Testis (tissue), 3 donors: ENCODE data around the gene PRUNE2. TPM values are rescaled to one million over a fixed set of nuclear protein-coding genes. Genes with fewer than 3 reads are reported as not detected.
"Not testable (repeated sequence)": the region's sequence is repeated elsewhere in the genome, so short reads cannot be mapped to it uniquely, and the experiment has no call there.

Source experiments
- DNase-seq: peaks from one replicate; pipeline ENCODE4 v3.0.0-alpha.2; 2019
- H3K27ac ChIP-seq, 2 donors: fragments of 200-600 bp; sonication (generic); one replicate each; pipeline ENCODE4 v1.5.1; 2019
- H3K27me3 ChIP-seq: fragments of 200-600 bp; sonication (generic); one replicate; pipeline ENCODE4 v1.5.1; 2019
- H3K36me3 ChIP-seq: fragments of 200-600 bp; sonication (generic); one replicate; pipeline ENCODE4 v1.5.1; 2017; ENCODE audit warnings: low read depth; ENCODE audit errors: missing control alignments
- H3K4me1 ChIP-seq: fragments of 200-600 bp; sonication (generic); one replicate; pipeline ENCODE4 v1.5.1; 2019
- H3K4me3 ChIP-seq, 2 donors: fragments of 200-600 bp; sonication (generic); one replicate each; pipeline ENCODE4 v1.5.1; 2017 to 2019
- H3K9me3 ChIP-seq: fragments of 200-600 bp; sonication (generic); one replicate; pipeline ENCODE4 v1.5.1; 2017
- POLR2A ChIP-seq: fragments of 450-650 bp; IDR thresholded peaks from one replicate; pipeline ENCODE4 v1.6.1; 2017; ENCODE audit warnings: antibody characterized with exemption, mild to moderate bottlenecking, moderate library complexity
- WGBS, 2 donors: methylation state at CpG; one replicate each; pipeline ENCODE4 v1.1.5; 2018; 5-methylcytosine and 5-hydroxymethylcytosine counted together
- intact Hi-C: fragments of 100-400 bp; cut with DNase I; formaldehyde crosslinking; loops from one replicate; pipeline ENCODE4 v1.15.1; 2023; ENCODE audit warnings: low total_unique reads
- polyA plus RNA-seq: library from polyadenylated mRNA; stranded (reverse); fragments of 350-450 nt; fragmentation: Illumina TruSeq; extraction: RNeasy Lipid Tissue Mini Kit (QIAGEN cat#74804); gene quantifications from one replicate; pipeline ENCODE4 v1.2.3, GENCODE V29; 2014; ENCODE audit warnings: low read depth, low replicate concordance; ENCODE audit not compliant: insufficient read depth
- total RNA-seq, 2 donors: library from RNA; depleted of rRNA; stranded (reverse); fragments of >200 nt; gene quantifications; one replicate each; pipeline ENCODE4 v1.2.3, GENCODE V29; 2016
- TF ChIP-seq, protein P1 (sequence below), 3 experiments: fragments of 450-650 bp in 2 of 3; fragments of 200-600 bp in 1 of 3; sonication (generic) in 1 of 3; IDR thresholded peaks; one replicate each; pipeline ENCODE4 v1.5.1; 2016 to 2019; ENCODE audit warnings: antibody characterized with exemption in 3 of 3, mild to moderate bottlenecking in 2 of 3, moderate library complexity in 1 of 3

The PRUNE2 gene
- total and polyA plus RNA-seq, 3 donors from 2014 or later = 15.8 to 19.3 (median 17.2) TPM

DNA sequence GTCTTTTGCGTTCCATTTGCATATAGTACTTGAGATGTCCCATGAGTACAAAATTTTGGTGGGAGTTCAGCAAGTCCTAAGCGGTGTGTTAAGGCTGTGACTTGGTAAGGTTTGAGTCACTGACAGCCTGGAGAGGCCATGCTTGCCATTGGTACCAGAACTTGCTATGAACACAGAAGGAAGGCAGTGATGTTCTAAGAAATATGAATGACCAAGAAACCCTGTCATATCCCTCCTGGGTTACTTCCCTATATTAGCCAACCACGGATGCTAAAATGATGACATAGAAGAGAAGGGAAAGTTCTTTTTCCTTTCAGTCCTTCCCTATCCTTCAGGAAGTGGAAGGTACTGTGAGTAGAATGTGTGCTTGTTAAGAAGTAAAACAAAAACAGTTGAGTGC lies 310.3 kb downstream of the PRUNE2 start:
- no peaks in the 10 kb centered on the region for H3K9me3 ChIP-seq
- no peaks in the 10 kb centered on the region for H3K27me3 ChIP-seq
- H3K4me3 ChIP-seq = no peak overlapping the region
- 58 to 61% methylated on average over 3 of the region's 3 CpGs for whole genome bisulfite sequencing, 2 donors
- DNase-seq = no peak
- TF ChIP-seq, protein P1, sequence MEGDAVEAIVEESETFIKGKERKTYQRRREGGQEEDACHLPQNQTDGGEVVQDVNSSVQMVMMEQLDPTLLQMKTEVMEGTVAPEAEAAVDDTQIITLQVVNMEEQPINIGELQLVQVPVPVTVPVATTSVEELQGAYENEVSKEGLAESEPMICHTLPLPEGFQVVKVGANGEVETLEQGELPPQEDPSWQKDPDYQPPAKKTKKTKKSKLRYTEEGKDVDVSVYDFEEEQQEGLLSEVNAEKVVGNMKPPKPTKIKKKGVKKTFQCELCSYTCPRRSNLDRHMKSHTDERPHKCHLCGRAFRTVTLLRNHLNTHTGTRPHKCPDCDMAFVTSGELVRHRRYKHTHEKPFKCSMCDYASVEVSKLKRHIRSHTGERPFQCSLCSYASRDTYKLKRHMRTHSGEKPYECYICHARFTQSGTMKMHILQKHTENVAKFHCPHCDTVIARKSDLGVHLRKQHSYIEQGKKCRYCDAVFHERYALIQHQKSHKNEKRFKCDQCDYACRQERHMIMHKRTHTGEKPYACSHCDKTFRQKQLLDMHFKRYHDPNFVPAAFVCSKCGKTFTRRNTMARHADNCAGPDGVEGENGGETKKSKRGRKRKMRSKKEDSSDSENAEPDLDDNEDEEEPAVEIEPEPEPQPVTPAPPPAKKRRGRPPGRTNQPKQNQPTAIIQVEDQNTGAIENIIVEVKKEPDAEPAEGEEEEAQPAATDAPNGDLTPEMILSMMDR (IDR thresholded peaks at IDR 0.05) = no peak
- no peak for TF ChIP-seq POLR2A
- no peaks in the 10 kb centered on the region for H3K36me3 ChIP-seq
- H3K27ac ChIP-seq = no peak overlapping the region
- intact Hi-C loops = no loop called here
- H3K4me1 ChIP-seq = no peaks in the 10 kb centered on the region

DNA sequence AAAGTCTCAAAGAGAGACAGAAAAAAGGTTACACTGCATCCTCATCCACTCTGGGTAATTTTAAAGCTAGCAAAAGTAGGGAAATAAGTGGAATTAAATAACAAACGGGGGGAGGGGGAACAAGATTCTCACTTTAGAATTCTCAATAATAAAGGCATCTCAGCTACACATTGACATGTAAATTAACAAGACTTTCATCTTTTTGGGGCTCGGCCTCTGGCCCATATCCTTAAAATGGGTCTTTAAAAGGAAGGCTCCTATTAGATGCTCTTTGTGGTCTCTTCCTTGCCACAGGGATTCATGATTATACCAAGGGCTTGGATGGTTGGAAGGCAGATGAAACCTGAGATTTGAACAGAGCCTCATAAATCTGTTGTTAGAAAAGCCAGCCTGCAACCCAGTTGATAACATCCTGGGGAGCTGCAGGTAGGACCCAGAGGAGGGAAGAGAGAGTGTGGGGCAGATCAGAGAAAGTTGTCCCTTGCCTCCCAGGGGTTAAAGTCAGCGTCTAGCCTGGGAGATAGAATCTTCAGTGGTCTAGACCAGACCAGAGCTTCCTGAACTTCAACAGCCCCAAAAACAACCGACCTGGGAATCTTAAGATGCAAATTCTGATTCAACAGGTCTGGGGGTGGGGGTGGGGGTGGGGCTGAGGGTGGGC lies 311.0 kb downstream of the PRUNE2 start:
- no peak for DNase-seq
- Histone ChIP-seq H3K4me3 (no peak overlapping the region), H3K4me1 (no peaks in the 10 kb centered on the region), H3K36me3 (no peaks in the 10 kb centered on the region), H3K27ac (no peak overlapping the region), H3K9me3 (no peaks in the 10 kb centered on the region), H3K27me3 (no peaks in the 10 kb centered on the region)
- TF ChIP-seq, protein P1 (IDR thresholded peaks at IDR 0.05) = no peak
- intact Hi-C loops = no loop called here
- WGBS, 2 donors = 52 to 70% methylated on average over 3 to 4 of the region's 4 CpGs

DNA sequence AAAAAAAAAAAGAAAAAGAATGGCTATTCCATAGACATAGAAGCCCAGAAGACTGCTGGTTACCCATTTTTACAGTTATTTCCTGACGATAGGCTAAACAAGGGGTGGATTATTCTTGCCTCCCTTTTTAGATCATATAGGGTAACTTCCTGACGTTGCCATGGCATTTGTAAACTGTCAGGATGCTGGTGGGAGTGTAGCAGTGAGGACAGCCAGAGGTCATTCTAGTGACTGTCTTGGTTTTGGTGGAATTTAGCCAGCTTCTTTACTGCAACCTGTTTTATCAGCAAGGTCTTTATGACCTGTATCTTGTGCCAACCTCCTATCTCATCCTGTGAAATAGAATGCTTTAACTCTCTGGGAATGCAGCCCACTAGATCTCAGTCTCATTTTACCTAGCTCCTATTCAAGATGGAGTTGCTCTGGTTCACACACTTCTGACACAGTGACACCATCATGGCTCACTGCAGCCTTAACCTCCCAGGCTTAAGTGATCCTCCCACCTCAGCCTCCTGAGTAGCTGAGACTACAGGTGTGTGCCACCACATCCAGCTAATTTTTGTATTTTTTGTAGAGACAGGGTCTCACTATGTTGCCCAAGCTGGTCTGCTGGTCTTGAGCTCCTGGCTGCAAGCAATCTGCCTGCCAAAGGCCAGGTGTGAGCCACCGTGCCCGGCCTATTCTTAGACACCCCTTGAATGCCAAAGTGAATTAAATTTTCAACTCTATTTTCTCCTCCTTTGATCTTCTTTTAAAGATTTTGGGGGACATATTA lies 311.8 kb downstream of the PRUNE2 start:
- H3K4me3 ChIP-seq, intact Hi-C loops, DNase-seq, H3K27ac ChIP-seq, H3K9me3 ChIP-seq, H3K4me1 ChIP-seq, H3K27me3 ChIP-seq, H3K36me3 ChIP-seq: not testable (repeated sequence)
- 50 to 52% methylated on average over 4 of the region's 4 CpGs for WGBS, 2 donors

DNA sequence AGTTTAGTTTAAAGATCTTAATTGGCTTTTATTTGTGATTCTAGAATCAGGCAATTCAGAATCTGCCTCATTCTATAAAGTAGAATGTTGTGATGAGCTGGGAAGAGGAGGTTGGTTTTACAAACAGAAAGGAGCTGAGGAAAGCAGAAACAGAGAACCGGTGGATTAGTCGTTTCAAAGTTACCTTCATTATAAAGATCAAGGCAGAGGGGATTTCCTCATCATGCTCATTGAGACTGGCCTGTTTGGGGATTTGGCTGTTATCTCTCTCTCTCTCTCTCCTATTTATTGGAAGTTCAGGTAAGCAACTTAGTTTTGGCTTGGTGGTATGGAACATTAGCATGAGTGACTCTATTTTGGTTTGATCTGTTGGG lies 313.0 kb downstream of the PRUNE2 start:
- Histone ChIP-seq H3K27ac (no peak overlapping the region), H3K27me3 (no peaks in the 10 kb centered on the region), H3K4me1 (no peaks in the 10 kb centered on the region), H3K36me3 (no peaks in the 10 kb centered on the region), H3K9me3 (no peaks in the 10 kb centered on the region), H3K4me3 (no peak overlapping the region)
- intact Hi-C loops = no loop called here
- 53 to 54% methylated on average over 2 of the region's 2 CpGs for WGBS, 2 donors
- no peak for DNase-seq
- TF ChIP-seq POLR2A = no peak
- TF ChIP-seq, protein P1 (IDR thresholded peaks at IDR 0.05) = no peak

DNA sequence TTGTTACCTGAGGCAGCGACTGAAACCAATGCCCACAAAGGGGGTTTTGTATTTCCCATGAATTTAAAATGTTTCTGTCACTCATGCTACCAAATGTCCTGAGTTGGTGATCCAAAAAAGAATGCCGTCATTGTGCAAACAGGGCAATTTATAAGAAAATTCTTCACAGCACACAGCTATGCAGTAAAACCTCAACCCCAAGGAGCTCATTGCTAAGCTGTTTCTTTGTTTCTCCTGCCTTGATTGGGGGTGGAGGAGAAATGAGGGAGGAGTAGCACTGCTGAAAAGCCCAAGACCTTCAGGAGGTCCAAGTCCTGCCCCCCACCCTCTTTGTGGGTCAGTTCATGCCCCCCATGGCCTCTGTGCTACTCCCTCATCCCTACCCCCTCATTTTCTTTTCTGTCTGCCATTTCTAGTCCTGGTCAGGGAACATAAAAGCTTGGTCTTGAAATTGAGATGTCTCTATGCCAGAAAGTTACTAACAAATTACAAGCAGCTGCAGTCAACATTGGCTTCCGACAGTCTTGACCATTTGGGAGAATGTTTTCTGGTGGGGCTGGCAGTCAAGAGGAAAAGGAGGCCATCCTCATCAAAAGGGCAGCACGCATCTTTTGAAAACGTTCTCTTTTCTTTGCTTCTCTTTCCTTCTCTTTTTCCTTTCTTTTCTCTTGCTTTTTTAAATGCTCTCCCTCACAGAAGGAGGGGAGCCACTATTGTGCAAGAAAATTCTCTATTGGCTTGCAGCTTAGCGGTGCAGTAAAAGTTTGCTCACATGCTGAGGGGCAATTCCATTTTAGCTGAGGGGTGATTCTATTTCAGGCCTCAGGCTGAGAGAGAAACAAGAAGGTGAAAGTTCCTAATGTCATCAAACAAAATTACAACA lies 313.6 kb downstream of the PRUNE2 start:
- no peaks in the 10 kb centered on the region for H3K27me3 ChIP-seq
- H3K4me1 ChIP-seq = no peaks in the 10 kb centered on the region
- no peak for DNase-seq
- intact Hi-C loops = no loop called here
- H3K4me3 ChIP-seq = no peak overlapping the region
- H3K27ac ChIP-seq = no peak overlapping the region
- no peak for TF ChIP-seq POLR2A
- TF ChIP-seq, protein P1 (IDR thresholded peaks at IDR 0.05) = no peak
- H3K9me3 ChIP-seq = no peaks in the 10 kb centered on the region
- 48 to 56% methylated on average over 6 of the region's 6 CpGs for WGBS, 2 donors
- no peaks in the 10 kb centered on the region for H3K36me3 ChIP-seq
